Suprapubic skin (tissue), 4 donors: ENCODE data around the gene INSR. TPM values are rescaled to one million over a fixed set of nuclear protein-coding genes. Genes with fewer than 3 reads are reported as not detected.
A peak's percentile ranks its signal among the peaks of the same experiment; 100 is the strongest.

ENCODE experiments used
- DNase-seq, 2 donors: peaks; one replicate each; pipeline ENCODE4 v3.0.0-alpha.2; 2019; ENCODE audit warnings: low spot score in 2 of 2
- H3K27ac ChIP-seq: fragments of 200-600 bp; sonication (generic); one replicate; pipeline ENCODE4 v1.5.1; 2019
- H3K27me3 ChIP-seq: fragments of 200-600 bp; sonication (generic); one replicate; pipeline ENCODE4 v1.5.1; 2019
- H3K36me3 ChIP-seq: fragments of 200-600 bp; sonication (generic); one replicate; pipeline ENCODE4 v1.5.1; 2019
- H3K4me1 ChIP-seq: fragments of 200-600 bp; sonication (generic); one replicate; pipeline ENCODE4 v1.5.1; 2019
- H3K4me3 ChIP-seq: fragments of 200-600 bp; sonication (generic); one replicate; pipeline ENCODE4 v1.5.1; 2019; ENCODE audit warnings: mild to moderate bottlenecking
- H3K9me3 ChIP-seq: fragments of 200-600 bp; sonication (generic); one replicate; pipeline ENCODE4 v1.5.1; 2019
- CTCF ChIP-seq, 2 donors: fragments of 200-600 bp in 1 of 2; fragments of 450-650 bp in 1 of 2; sonication (generic) in 1 of 2; IDR thresholded peaks; one replicate each; pipeline ENCODE4 v1.5.1; 2016 to 2019; ENCODE audit warnings: antibody characterized with exemption in 2 of 2, mild to moderate bottlenecking in 1 of 2, moderate library complexity in 1 of 2
- EP300 ChIP-seq: sonication (generic); formaldehyde crosslinking; IDR thresholded peaks from one replicate; pipeline ENCODE4 v1.6.1; 2017; ENCODE audit warnings: antibody characterized with exemption
- POLR2A ChIP-seq, 2 donors: fragments of 450-650 bp; IDR thresholded peaks; one replicate each; pipeline ENCODE4 v1.6.1; 2017; ENCODE audit warnings: antibody characterized with exemption in 2 of 2, mild to moderate bottlenecking in 2 of 2, moderate library complexity in 2 of 2
- POLR2AphosphoS5 ChIP-seq, 3 donors: sonication (generic); formaldehyde crosslinking; IDR thresholded peaks; one replicate each; pipeline ENCODE4 v1.6.1; 2017; ENCODE audit warnings: antibody characterized with exemption in 3 of 3
- WGBS: methylation state at CpG from one replicate; pipeline ENCODE4 v1.1.5; 2018; 5-methylcytosine and 5-hydroxymethylcytosine counted together
- total RNA-seq, 4 donors: library from RNA; depleted of rRNA; stranded (reverse); fragments of >200 nt; gene quantifications; one replicate each; pipeline ENCODE4 v1.1.0, GENCODE V29; 2016

Gene INSR
- total RNA-seq, 4 donors from 2014 or later, result 51.5 to 173 (median 77.8) TPM

- H3K4me1 ChIP-seq, result peaks cover 16% of the 10 kb centered on the region
- 93% methylated on average over 2 of the region's 2 CpGs for WGBS
- DNase-seq, result no peak
- H3K9me3 ChIP-seq, result no peaks in the 10 kb centered on the region
- no peaks in the 10 kb centered on the region for H3K27me3 ChIP-seq
- no peaks in the 10 kb centered on the region for H3K36me3 ChIP-seq
- TF ChIP-seq POLR2AphosphoS5 (IDR thresholded peaks at IDR 0.05), result no peak
- H3K27ac ChIP-seq, result no peak overlapping the region
- no peak overlapping the region for H3K4me3 ChIP-seq
These were observed 91.3 kb downstream of the INSR start for GRCh38 chr19:7202888-7203287.

- no peak for DNase-seq
- no peaks in the 10 kb centered on the region for H3K27me3 ChIP-seq
- peaks cover 31% of the 10 kb centered on the region for H3K4me1 ChIP-seq
- 90% methylated on average over 4 of the region's 4 CpGs for WGBS
- no peak for TF ChIP-seq CTCF (IDR thresholded peaks at IDR 0.05)
- no peak for TF ChIP-seq POLR2A (IDR thresholded peaks at IDR 0.05)
- TF ChIP-seq POLR2AphosphoS5 (IDR thresholded peaks at IDR 0.05), result no peak
- TF ChIP-seq EP300, result no peak
- H3K9me3 ChIP-seq, result no peaks in the 10 kb centered on the region
- no peak overlapping the region for H3K4me3 ChIP-seq
- no peak overlapping the region for H3K27ac ChIP-seq
- H3K36me3 ChIP-seq, result no peaks in the 10 kb centered on the region
These were observed 93.5 kb downstream of the INSR start for GRCh38 chr19:7200736-7201135.

- no peak overlapping the region for H3K4me3 ChIP-seq
- H3K27ac ChIP-seq, result no peak overlapping the region
- peaks cover 31% of the 10 kb centered on the region for H3K4me1 ChIP-seq
- H3K27me3 ChIP-seq, result no peaks in the 10 kb centered on the region
- DNase-seq, result no peak
- no peaks in the 10 kb centered on the region for H3K36me3 ChIP-seq
- no peaks in the 10 kb centered on the region for H3K9me3 ChIP-seq
- no peak for TF ChIP-seq EP300
- 63% methylated on average over 14 of the region's 14 CpGs for WGBS
These were observed 94.3 kb downstream of the INSR start for GRCh38 chr19:7199613-7200533.

- Histone ChIP-seq H3K9me3 (no peaks in the 10 kb centered on the region), H3K27ac (peak overlapping the region; percentile 89), H3K4me1 (peaks cover 31% of the 10 kb centered on the region), H3K4me3 (peak overlapping the region; percentile 69), H3K27me3 (no peaks in the 10 kb centered on the region), H3K36me3 (no peaks in the 10 kb centered on the region)
- DNase-seq, result peak; percentile 91 to 92
- TF ChIP-seq POLR2A (IDR thresholded peaks at IDR 0.05), result peak in 1 of 2 donors; percentile 45
- no peak for TF ChIP-seq EP300
- peak in 1 of 3 donors; percentile 59 for TF ChIP-seq POLR2AphosphoS5 (IDR thresholded peaks at IDR 0.05)
- TF ChIP-seq CTCF (IDR thresholded peaks at IDR 0.05), result no peak
- WGBS, result under 1% methylated on average over 45 of the region's 72 CpGs
These were observed 96.2 kb downstream of the INSR start for GRCh38 chr19:7197760-7198696.

- WGBS, result 0% methylated on average over 26 of the region's 27 CpGs
- H3K36me3 ChIP-seq, result no peaks in the 10 kb centered on the region
- peak overlapping the region; percentile 89 for H3K27ac ChIP-seq
- TF ChIP-seq CTCF (IDR thresholded peaks at IDR 0.05) (no peak), POLR2AphosphoS5 (IDR thresholded peaks at IDR 0.05) (peak in 2 of 3 donors; percentile 21 to 44)
- peaks cover 31% of the 10 kb centered on the region for H3K4me1 ChIP-seq
- H3K9me3 ChIP-seq, result no peaks in the 10 kb centered on the region
- no peaks in the 10 kb centered on the region for H3K27me3 ChIP-seq
- DNase-seq, result peak; percentile 97 to 98
- H3K4me3 ChIP-seq, result peak overlapping the region; percentile 69
These were observed 97.0 kb downstream of the INSR start for GRCh38 chr19:7197119-7197759.
